ENCODE measurements around the gene KDM2B.

Gene KDM2B

GRCh38 chr12:121562488-121562887 is 18.3 kb downstream of the KDM2B start:
- DNase-seq (ENCODE audit: low read depth, low spot score): no peak

DNA sequence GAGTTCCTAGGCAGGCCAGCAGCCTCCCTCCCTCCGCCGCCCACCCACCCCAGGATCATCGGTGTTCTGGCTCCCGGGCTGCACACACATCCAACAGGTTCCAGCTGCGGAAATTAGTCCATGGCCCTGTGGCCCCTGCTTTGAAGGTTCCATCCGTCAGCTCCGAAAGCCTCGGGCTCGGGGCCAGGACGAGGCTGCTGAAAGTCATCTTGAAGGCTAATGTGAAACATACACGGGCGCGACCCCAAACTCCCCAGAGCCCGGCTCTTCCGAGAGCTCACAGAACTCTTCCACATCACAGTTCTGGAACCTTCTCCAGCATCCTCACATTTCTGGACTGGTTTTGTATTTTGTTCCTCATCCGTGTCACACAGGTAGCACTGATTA is 19.8 kb downstream of the KDM2B start:
- no peak for DNase-seq (ENCODE audit: low read depth, low spot score)

- no peak for DNase-seq (ENCODE audit: low read depth, low spot score)
Observed at GRCh38 chr12:121560392-121561008, 20.3 kb downstream of the KDM2B start.

- no peak for DNase-seq (ENCODE audit: low read depth, low spot score)
Observed at GRCh38 chr12:121558956-121559355, 21.9 kb downstream of the KDM2B start.

DNA sequence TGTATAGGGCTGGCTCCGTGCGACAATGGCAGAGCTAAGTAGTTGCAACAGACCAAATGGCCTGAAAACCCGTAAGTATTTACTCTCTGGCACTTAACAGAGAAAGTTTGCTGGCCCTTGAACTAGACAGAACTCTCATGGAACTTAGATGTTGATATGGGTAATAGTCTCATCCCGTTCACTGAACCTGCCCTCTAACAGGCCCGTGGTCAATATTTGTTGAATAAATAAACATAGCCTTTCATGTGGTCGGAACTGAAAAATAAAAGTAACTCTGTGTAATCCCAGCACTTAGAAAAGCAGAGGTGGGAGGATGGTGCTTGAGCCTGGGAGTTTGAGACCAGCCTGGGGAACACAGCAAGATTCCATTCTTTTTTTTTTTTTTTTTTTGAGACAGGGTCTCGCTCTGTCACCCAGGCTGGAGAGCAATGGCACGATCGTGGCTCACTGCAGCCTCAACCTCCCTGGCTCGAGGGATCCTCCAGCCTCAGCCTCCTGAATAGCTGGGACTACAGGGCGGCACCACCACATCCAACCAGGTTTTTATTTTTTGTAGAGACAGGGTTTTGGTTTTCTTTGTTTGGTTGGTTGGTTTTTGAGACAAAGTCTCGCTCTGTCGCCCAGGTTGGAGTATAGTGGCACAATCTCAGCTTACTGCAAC is 29.7 kb downstream of the KDM2B start:
- no peak for DNase-seq (ENCODE audit: low read depth, low spot score)

DNA sequence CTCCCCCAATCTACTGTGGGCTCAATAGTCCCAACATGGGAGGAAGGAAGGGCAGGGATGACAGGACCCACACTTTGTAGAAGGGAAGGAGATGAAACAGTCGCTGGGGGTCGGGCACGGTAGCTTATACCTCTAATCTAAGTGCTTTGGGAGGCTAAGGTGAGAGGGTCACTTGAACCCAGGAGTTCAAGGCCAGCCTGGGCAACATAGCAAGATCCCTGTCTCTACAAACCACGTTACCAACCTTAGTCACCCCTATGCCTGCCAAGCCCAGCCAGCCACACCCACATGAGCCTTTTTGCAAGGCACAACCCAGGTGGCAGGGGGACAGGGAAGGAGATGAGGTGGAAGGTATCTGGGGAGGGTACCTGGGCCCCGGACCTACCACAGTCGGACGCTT is 31.7 kb downstream of the KDM2B start:
- no peak for DNase-seq (ENCODE audit: low read depth, low spot score)

GRCh38 chr12:121545480-121545879 is 35.3 kb downstream of the KDM2B start:
- no peak for DNase-seq (ENCODE audit: low read depth, low spot score)

- no peak for DNase-seq (ENCODE audit: low read depth, low spot score)
Observed at GRCh38 chr12:121543786-121544185, 37.0 kb downstream of the KDM2B start.

DNA sequence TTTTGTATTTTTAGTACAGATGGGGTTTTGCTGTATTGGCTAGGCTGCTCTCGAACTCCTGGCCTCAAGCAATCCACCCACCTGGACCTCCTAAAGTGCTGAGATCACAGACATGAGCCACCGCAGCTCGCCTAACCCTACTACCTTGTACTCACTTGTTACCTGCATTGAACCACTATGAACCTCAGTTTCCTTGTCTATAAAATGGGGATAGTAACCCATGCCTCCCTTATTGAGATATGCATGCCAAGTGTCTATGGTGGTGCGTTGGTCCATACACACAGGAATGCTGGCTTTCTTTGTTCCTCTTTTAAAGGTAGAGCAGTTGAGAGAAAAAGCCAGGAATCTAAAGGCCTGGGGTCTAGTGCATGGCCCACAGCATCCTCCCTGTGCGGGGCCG is 40.9 kb downstream of the KDM2B start:
- no peak for DNase-seq (ENCODE audit: low read depth, low spot score)

DNA sequence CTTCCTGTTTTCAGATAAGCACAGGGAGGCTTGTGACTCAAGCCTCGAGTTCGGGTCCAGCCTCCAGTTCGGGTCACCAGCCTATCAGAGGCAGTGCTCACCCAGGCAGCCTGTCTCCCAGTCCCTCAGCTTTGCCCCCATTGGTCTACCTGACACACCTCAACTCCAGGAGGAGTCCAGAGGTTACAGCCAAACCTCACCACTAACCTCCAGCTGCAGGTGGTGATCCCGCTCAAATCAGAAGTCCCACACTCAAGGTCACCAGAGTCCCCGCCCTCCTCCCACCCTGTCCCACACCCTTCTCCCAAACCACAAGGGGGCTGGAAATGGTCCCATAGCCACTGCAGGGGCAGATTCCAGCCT is 42.1 kb downstream of the KDM2B start:
- no peak for DNase-seq (ENCODE audit: low read depth, low spot score)

GRCh38 chr12:121537814-121538698 is 42.8 kb downstream of the KDM2B start:
- no peak for DNase-seq (ENCODE audit: low read depth, low spot score)

DNA sequence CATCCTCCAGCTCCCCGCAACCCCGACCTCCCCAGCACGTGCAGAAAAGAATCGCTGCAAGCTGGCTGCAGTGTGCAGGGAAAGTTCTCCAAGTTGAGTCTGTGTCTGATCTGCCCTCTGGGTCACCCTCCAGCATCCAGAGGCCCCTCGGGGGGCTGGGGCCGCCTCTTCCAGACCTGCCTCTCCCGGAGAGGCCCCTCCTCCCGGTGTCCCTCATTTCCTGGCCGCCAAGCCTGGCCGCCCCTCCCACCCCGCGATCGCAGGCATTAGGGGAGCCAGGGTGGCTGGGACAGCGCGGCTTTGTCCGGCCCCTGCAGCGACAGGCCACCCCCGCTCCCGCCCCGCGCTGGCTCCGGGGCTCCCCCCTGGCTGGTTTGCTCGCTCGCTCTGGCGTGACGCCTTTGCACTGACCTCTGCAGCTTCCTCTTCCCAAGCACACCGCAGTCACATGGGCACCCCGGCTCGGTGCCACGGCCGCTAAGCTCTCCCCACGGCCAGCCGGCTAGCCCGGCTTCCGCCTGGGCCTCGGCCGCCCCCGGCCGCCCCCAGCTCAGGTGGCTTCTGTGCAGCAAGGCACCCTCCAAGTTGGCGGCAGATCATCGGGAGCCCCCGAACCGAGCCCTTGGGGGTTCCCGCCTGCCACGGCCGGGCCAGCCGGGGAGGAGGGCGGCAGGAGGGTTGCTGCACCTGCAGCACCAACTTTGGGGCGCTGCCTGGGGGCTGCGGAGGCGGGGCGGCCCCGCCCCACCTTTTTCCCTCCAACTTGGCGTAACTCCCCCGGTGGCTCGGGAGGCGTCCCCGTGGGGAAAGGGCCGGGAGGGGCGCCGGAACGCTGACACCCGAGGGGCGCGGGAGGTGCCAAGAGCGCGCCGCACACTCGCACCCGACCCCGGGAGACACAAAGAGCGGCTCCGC is 43.7 kb downstream of the KDM2B start:
- DNase-seq (ENCODE audit: low read depth, low spot score): no peak

DNA sequence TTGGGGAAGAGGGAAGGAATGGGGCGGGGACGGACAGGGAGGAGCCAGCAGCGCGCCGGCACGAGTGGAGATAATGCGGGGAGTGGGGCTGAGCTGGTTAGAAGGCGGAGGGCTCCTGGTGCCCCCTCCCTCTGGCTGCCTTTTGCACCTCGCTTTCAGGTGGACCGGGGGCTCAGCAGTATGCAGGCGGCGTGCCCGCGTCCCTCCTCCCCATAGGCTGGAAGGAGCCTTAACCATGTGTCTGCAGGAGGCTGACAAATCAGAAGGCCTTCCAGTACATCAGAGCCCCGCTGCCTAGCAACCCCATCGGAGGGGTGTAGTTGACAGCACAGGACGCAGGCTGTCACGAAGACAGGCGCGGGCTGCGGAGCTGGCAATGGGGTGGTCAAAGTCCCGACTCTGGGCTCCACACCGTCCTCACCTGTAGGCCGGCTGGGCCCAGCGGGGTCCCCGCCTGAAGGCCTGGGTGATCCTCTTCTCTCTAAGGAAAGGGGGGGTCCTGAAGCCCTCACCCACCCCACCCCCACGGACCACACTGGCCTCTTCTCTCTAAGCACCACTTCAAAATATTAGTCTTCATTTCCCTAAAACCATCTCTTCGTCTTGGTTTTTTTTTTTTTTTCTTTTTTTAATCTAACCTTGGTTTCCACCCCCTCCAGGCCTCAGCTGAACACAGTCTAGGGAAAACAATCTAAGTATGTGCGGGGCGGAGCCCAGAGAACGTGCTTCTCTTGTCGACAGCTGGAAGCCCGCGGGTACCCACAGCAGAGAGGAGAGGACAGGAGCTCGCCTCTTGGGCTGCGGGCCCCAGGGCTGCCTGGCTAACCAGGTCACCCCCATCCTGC is 44.5 kb downstream of the KDM2B start:
- peak; percentile 37 for DNase-seq (ENCODE audit: low read depth, low spot score)

GRCh38 chr12:121535150-121536053 is 45.4 kb downstream of the KDM2B start:
- no peak for DNase-seq (ENCODE audit: low read depth, low spot score)

- peak; percentile 39 for DNase-seq (ENCODE audit: low read depth, low spot score)
Observed at GRCh38 chr12:121534495-121535148, 46.2 kb downstream of the KDM2B start.

DNA sequence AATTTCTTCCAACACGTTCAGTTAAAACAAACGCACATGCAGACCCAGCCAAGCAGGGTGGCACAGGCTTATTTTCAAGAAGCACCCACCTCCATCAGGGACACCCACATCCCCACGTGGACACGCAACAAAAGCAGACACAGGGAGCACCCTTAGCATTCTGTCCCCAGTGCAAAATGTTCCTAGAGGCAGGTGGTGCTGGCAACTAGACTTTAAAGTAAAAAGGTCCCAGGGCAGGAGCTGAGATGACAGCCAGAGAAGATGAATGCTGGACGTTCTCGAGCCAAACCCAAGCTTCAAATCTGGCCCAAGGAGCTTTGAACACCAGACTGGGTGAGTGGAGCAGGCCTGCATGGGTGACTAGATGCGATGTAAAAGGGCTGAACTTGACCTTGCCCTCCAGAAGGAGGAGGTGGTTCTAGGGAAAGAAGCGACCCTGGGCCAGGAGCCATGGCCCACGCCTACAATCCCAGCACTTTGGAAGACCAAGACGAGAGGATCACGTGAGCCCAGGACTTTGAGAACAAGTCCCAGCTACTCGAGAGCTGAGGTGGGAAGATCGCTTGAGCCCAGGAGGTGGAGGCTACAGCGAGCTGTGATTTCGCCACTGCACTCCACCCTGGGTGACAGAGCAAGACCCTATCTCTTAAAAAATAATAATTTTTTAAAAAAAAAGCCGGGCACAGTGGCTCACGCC is 47.3 kb downstream of the KDM2B start:
- no peak for DNase-seq (ENCODE audit: low read depth, low spot score)

DNA sequence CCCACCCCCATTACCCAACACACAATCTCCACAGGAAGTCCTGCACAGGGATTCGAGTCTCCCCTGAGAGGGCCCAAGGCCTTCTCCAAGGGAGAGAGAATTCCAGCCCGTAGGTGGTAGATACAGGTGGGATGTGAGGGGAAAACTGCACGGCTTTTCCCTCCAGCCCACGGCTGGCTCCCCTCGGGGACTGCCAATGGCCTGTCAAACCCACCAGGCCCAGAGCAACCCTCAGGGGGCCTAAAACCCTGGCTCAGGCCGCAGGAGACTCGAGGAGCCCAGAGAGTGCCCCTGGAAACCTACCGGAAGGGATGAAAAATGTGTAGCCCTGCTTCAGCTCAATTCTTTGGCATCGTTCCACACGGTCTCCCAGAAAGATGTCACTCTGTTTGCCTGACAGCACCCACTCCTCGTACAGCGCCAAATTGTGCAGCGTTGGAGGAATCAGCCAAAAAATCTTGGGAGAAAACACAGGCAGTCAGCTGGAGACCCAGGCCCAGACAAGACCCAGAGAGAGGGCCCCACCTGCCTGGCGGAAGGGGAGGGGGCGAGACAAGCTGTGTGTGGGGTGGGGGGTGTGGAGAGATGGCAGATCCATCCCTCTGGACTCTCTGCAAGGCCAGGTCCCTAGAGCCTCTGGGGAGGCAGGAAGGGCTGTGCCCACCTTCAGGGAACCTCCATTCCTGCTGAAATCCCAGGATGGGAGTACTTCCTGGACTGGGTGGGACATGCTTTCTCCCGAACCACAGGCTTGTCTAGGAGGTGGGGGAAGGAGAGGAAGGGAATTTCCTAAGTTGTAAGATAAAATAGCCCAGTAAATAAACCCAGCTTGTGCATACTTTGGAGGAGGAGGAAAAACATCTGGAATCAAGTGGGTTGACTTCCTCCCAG is 48.1 kb downstream of the KDM2B start:
- no peak for DNase-seq (ENCODE audit: low read depth, low spot score)

GRCh38 chr12:121531356-121531750 is 49.5 kb downstream of the KDM2B start:
- no peak for DNase-seq (ENCODE audit: low read depth, low spot score)

Data from activated naive CD8-positive, alpha-beta T cell treated with anti-CD3 and anti-CD28 coated beads, Interleukin-2, amount 50 U/mL, for 16 hours (primary cell).